Activated CD4-positive, alpha-beta T cell treated with anti-CD3 and anti-CD28 coated beads for 1 hour (primary cell): ENCODE data around the gene CDH12.
"Not testable (repeated sequence)": the region's sequence is repeated elsewhere in the genome, so short reads cannot be mapped to it uniquely, and the experiment has no call there.

Experiments used
- DNase-seq: peaks from one replicate; pipeline ENCODE4 v3.0.0-alpha.2; 2020

Gene CDH12

DNA sequence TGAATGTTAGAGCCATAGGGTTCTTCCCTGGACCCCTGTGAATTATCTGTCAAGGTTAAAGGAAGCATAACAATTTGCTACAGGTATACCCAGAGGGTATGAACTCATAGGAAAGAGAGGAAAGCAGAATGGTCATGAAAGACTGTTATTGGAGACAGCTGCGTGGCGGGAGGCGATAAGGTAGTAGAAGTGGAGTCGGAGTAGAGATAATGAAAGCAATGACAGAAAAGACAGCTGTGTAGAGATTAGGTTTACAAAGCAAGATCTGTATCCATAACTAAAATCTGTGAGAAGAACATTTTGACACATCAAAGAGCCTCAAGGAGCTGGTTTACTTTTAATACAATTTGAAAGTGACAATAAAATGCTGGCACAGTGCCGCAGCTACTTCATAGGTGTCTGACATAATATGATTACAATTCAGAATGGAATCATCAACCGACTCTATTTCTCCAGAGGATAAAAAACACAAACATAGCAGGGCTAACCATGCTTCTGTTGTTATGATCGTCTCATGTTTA, 603.9 kb downstream of the CDH12 start:
- DNase-seq, result no peak

DNA sequence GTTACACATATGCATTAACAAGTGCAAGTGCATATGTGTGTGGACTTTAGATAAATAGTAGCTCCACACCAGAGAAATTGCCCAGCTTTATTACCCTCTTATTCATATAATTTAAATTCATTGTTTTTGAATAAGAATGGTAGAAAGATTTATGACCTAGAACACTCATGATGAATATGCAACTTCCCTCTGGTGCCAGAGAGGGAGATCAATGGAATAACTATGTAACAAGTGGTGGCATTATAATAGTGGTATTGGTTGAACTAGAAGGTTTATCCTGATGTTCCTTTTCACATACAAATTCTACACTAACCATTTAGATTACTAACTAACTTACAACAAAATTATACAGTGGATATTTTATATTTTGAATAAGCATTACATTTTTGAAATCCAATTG, 607.4 kb downstream of the CDH12 start:
- DNase-seq, result no peak

GRCh38 chr5:22242532-22242931, 610.6 kb downstream of the CDH12 start:
- no peak for DNase-seq

GRCh38 chr5:22238047-22238446, 615.1 kb downstream of the CDH12 start:
- DNase-seq, result no peak

DNA sequence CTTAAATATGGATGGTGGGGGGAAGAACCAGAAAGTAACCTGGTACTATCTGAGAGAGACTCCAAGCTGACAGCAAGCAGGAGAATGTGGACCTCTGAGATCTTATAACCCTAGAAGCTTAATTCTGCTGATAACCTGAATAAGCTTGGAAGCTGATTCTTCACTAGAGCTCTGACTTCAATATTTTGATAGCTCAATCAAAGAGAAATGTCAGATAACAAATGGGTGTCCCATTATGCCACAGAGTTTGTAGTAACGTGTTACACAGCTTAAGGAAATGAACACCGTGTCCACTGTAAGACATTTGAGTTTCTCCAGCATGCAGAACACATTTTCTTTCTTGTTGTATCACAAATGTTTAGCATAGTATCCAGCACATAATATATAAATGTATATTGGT, 626.7 kb downstream of the CDH12 start:
- no peak for DNase-seq

GRCh38 chr5:22223079-22223478, 630.1 kb downstream of the CDH12 start:
- no peak for DNase-seq

DNA sequence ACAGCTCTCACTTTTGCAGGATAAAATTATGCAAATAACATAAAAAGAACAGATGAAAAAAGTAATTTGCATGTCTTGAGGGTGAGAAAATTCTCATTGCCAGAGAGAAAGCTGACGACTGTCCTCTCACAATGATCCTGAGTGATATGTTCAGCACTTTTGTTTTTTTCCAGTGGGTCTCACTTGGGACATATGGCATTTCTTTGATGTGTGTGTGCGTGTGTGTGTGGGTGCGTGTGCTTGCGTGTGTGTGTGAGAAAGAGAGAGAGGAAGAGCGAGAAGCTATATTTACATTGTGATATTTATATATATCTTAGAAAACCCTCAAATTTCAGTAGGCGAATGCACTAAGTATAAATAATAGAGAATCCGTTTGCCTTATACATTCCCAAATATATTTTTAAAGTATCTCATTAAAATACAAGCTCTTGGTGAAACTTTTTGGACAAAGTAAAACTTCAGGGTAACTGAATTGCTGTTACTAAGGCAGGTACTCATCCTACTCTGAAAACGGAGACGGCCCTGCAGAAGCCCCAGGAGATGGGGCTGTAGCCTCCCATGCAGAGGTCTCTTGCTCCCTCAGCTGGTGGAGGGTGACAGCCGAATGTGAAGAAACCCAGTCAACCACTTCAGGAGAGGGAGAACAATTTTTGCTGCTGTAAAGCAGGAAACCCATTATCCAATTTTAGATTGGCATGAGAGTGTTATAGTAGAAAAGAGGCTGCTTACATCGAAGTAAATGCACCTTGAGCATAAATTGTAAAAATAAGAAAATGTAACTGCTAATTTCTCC, 639.2 kb downstream of the CDH12 start:
- not testable (repeated sequence) for DNase-seq

GRCh38 chr5:22212254-22212991, 640.7 kb downstream of the CDH12 start:
- not testable (repeated sequence) for DNase-seq

DNA sequence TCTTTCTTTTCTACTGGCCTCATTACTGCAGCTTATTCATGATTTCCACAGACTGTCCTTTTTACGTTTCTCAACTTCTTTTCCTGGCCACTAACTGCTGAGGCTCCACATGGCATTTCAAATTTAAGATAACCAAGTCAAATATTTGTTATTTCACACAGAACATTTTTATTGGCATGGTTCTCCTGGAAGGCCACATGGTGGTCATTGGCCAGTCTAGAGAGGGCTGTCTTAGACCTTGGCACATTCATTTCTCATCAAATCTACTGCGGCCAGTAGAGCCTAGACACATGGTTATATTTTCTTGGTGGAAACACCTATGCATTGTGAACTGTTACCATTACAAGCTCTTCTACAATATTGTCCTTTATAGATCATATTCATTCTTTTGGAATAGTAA, 644.7 kb downstream of the CDH12 start:
- not testable (repeated sequence) for DNase-seq

- DNase-seq, result not testable (repeated sequence)
Measured at GRCh38 chr5:22188651-22189050, 664.5 kb downstream of the CDH12 start.

GRCh38 chr5:22187632-22188228, 665.4 kb downstream of the CDH12 start:
- not testable (repeated sequence) for DNase-seq

DNA sequence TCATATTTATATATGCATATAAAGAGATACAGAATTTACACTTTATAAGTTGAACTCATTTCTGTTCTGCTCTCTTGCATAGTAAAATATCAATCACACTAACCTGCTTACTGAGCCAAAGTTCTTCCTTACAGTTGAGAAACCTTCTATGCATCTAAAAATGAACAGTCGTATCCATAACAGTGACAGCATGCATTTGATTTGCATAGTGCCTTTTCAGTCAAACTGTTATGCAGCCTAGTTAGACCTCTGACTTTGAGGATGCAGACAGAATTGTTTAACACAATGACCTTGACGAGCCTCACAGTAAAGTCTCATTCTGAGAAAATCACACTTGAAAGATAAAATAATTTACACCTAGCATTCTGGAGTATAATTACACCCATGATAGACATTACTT, 683.9 kb downstream of the CDH12 start:
- DNase-seq, result not testable (repeated sequence)

- DNase-seq, result not testable (repeated sequence)
Measured at GRCh38 chr5:22168704-22169103, 684.4 kb downstream of the CDH12 start.

DNA sequence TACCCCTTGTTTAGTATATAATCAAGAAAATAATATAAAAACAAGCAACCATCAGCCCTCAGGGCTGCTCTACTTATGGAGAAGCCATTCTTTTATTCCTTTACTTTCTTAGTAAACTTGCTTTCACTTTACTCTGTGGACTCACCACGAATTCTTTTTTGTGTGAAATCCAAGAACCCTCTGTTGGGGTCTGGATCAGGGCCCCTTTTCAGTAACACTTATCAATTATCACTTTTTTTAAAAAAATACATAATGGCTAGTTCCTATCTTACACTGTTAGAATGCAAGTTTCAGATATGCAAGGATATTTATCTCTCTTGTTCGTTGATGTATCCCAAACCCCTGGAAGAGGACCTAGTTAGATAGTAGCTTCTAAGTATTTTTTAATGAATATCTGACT, 687.2 kb downstream of the CDH12 start:
- DNase-seq, result not testable (repeated sequence)

GRCh38 chr5:22164910-22165748, 688.0 kb downstream of the CDH12 start:
- not testable (repeated sequence) for DNase-seq

- not testable (repeated sequence) for DNase-seq
Measured at GRCh38 chr5:22156953-22157352, 696.2 kb downstream of the CDH12 start.

GRCh38 chr5:22154779-22155178, 698.4 kb downstream of the CDH12 start:
- DNase-seq, result not testable (repeated sequence)

- not testable (repeated sequence) for DNase-seq
Measured at GRCh38 chr5:22151801-22152200, 701.3 kb downstream of the CDH12 start.

DNA sequence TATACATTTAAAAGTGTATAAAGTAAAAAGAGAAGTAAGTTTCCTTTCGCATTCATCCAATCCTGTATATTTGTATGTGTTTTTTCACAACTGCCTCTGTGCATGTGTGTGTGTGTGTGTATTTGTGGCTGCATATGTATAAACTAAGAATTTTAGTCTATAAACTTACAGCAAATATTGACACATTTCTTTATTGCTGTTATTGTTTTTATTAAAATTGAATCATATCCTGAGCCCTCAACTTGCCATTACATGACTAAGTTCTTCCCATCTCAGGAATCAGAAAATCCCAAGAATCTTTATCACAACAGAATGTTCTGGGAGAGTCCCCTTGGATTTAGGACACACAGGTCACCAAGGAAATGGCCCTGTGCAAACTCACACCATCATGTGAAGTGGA, 712.7 kb downstream of the CDH12 start:
- not testable (repeated sequence) for DNase-seq

DNA sequence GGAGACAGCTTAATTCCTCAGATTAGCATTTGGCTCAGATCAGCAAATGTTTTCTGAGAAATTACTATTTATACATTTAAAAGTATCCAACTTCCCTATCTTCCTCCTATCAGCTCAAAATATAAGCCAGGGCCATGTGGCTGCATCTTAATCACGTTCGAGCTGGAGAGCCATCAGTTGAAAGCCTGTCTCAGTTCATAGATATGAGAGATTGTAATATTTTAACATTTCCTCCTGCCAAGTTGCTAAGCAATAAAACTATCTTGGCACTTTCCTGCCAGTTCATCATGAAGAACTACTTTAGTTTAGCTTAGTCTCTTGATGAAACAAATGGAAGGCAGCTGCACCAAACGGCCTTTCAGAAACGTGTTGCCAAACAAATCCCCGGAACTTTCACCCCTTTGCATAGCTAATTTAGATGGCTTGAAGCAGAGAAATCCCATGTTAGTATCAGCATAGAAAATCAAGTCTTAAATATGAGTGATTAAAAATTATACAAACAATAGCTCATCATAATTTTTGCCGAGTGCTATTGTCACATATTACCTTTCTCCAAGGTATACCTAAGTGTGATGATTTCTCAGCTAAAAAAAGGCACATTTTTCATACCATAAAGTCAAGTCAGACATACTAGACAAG, 713.4 kb downstream of the CDH12 start:
- not testable (repeated sequence) for DNase-seq

- no peak for DNase-seq
Measured at GRCh38 chr5:22111320-22111719, 741.8 kb downstream of the CDH12 start.

DNA sequence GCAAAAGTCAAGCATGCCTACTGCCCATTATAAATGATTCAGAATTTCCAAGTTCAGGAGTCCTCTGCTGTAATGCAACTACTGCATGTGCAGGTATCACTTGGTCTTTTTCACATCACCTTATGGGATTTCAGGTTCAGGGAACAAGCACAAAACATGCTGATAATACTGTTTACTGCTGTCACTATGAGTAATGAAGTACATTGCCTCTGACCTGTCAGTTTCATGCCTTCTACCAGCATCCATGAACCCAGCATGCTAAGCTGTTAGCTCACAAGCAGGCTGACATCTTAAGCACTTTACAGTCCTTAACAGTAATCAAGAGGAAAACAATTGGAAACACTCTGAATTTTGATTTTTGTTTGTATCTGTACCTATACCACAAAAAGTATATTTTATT, 743.8 kb downstream of the CDH12 start:
- no peak for DNase-seq
